Measurements from ENCODE around the gene LAMA3. TPM values are rescaled to one million over a fixed set of nuclear protein-coding genes. Genes with fewer than 3 reads are reported as not detected.

The LAMA3 gene
- total RNA-seq, 1 donor from 2014 or later: 1.9 TPM

- Mint-ChIP-seq H3K4me3 (ENCODE audit: unreplicated experiment) (no peak overlapping the region), H3K27ac (ENCODE audit: unreplicated experiment) (no peak overlapping the region), H3K36me3 (ENCODE audit: low read depth) (no peaks in the 10 kb centered on the region), H3K9me3 (ENCODE audit: low read depth) (no peaks in the 10 kb centered on the region), H3K27me3 (ENCODE audit: low read depth) (peaks cover 13% of the 10 kb centered on the region), H3K4me1 (ENCODE audit: low read depth) (peaks cover 14% of the 10 kb centered on the region)
- TF ChIP-seq CTCF (IDR thresholded peaks at IDR 0.05): no peak
- DNase-seq (ENCODE audit: low spot score): no peak
These were observed 194.1 kb downstream of the LAMA3 start for GRCh38 chr18:23883277-23883790.

GRCh38 chr18:23884681-23885375 is 195.6 kb downstream of the LAMA3 start:
- Mint-ChIP-seq H3K27me3 (ENCODE audit: low read depth) (peaks cover 4% of the 10 kb centered on the region), H3K9me3 (ENCODE audit: low read depth) (no peaks in the 10 kb centered on the region), H3K4me3 (ENCODE audit: unreplicated experiment) (no peak overlapping the region), H3K36me3 (ENCODE audit: low read depth) (no peaks in the 10 kb centered on the region), H3K4me1 (ENCODE audit: low read depth) (peaks cover 14% of the 10 kb centered on the region), H3K27ac (ENCODE audit: unreplicated experiment) (no peak overlapping the region)
- no peak for TF ChIP-seq CTCF (IDR thresholded peaks at IDR 0.05)
- no peak for DNase-seq (ENCODE audit: low spot score)

GRCh38 chr18:23885750-23886149 is 196.5 kb downstream of the LAMA3 start:
- H3K36me3 Mint-ChIP-seq (ENCODE audit: low read depth): no peaks in the 10 kb centered on the region
- H3K27me3 Mint-ChIP-seq (ENCODE audit: low read depth): peaks cover 3% of the 10 kb centered on the region
- DNase-seq (ENCODE audit: low spot score): no peak
- no peak overlapping the region for H3K27ac Mint-ChIP-seq (ENCODE audit: unreplicated experiment)
- no peaks in the 10 kb centered on the region for H3K9me3 Mint-ChIP-seq (ENCODE audit: low read depth)
- peaks cover 20% of the 10 kb centered on the region for H3K4me1 Mint-ChIP-seq (ENCODE audit: low read depth)
- TF ChIP-seq CTCF (IDR thresholded peaks at IDR 0.05): no peak
- no peak overlapping the region for H3K4me3 Mint-ChIP-seq (ENCODE audit: unreplicated experiment)

- H3K27ac Mint-ChIP-seq (ENCODE audit: unreplicated experiment): peak overlapping the region; percentile 36
- H3K4me3 Mint-ChIP-seq (ENCODE audit: unreplicated experiment): no peak overlapping the region
- H3K36me3 Mint-ChIP-seq (ENCODE audit: low read depth): no peaks in the 10 kb centered on the region
- peaks cover 22% of the 10 kb centered on the region for H3K4me1 Mint-ChIP-seq (ENCODE audit: low read depth)
- H3K27me3 Mint-ChIP-seq (ENCODE audit: low read depth): peaks cover 3% of the 10 kb centered on the region
- no peaks in the 10 kb centered on the region for H3K9me3 Mint-ChIP-seq (ENCODE audit: low read depth)
- no peak for TF ChIP-seq CTCF (IDR thresholded peaks at IDR 0.05)
- no peak for DNase-seq (ENCODE audit: low spot score)
These were observed 197.8 kb downstream of the LAMA3 start for GRCh38 chr18:23887035-23887434.

- no peaks in the 10 kb centered on the region for H3K36me3 Mint-ChIP-seq (ENCODE audit: low read depth)
- no peaks in the 10 kb centered on the region for H3K9me3 Mint-ChIP-seq (ENCODE audit: low read depth)
- H3K27ac Mint-ChIP-seq (ENCODE audit: unreplicated experiment): no peak overlapping the region
- DNase-seq (ENCODE audit: low spot score): no peak
- no peak for TF ChIP-seq CTCF (IDR thresholded peaks at IDR 0.05)
- H3K4me1 Mint-ChIP-seq (ENCODE audit: low read depth): peaks cover 22% of the 10 kb centered on the region
- H3K27me3 Mint-ChIP-seq (ENCODE audit: low read depth): peaks cover 3% of the 10 kb centered on the region
- no peak overlapping the region for H3K4me3 Mint-ChIP-seq (ENCODE audit: unreplicated experiment)
These were observed 198.2 kb downstream of the LAMA3 start for GRCh38 chr18:23887493-23887892.

Data from chondrocyte (in vitro differentiated cells).